Activated CD4-positive, CD25-positive, alpha-beta regulatory T cell treated with anti-CD3 and anti-CD28 coated beads, Interleukin-2, amount 50 U/mL, for 72 hours (primary cell): Measurements from ENCODE around the gene SNX12.

ENCODE experiments used
- DNase-seq: peaks from one replicate; pipeline ENCODE4 v3.0.0; 2021

Gene SNX12

DNA sequence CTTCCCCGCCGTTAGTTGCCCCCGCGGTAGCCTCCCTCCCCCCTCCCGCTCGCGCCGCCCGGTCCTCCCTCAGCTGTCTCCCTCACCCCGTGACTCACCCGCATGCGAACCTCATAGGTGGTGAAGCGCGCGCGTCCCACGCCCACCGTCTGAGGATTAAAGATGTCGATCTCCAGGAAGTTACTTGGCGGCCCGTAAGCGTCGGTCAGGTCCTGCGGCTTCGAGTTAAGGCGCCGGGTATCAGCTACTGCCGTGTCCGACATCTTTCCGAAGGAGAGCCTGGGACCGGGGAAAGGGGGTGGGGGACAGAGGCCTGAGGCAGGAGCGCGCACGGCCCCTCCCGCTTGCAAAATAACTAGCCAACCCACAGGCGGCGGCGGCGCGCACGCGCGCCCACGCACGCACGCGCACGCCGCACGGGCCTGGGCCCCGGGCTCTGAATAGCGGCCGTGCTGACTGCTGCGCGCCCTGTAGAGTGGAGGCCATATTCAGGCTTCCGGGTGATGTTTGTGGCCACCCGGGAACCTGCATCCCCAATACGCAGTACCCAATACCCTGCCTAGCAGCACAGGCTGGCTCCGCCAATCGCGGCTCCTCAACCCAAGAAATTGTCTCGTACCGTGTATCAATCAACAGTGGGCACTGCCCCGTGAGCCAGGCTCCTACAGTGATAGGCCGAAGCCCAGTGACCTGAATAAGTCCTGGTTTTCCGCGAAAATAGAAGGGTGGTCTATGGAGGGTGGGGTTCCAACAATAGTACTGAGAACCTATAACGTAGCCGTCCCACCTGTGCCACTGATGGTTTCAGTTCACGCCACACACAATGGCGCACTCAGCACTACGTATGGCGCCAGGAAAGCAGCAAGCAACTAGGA lies at the start of gene SNX12:
Gene SNX12, minus strand, starts transcription at position 291 of the 875 bp plus-strand sequence. Its CDS starts 28 bp downstream, at position 263.
- DNase-seq, result peak; percentile 79

DNA sequence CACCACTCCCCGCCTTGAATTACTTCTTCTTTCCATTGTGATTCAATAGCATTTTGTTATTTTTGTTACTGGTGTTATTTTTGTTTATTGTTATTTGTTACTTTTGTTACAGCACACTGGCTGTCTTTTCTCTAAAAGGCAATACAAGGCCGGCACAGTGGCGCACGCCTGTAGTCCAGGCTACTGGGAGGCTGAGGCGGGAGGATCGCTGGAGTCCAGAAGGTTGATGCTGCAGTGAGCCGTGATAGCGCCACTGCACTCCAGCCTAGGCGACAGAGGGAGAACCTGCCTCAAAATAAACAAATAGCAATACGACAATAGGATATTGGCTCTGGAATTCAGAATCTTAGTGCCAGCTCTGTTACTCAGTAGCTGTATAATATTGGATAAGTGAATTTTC lies 49.2 kb upstream of the SNX12 start:
- DNase-seq, result no peak

DNA sequence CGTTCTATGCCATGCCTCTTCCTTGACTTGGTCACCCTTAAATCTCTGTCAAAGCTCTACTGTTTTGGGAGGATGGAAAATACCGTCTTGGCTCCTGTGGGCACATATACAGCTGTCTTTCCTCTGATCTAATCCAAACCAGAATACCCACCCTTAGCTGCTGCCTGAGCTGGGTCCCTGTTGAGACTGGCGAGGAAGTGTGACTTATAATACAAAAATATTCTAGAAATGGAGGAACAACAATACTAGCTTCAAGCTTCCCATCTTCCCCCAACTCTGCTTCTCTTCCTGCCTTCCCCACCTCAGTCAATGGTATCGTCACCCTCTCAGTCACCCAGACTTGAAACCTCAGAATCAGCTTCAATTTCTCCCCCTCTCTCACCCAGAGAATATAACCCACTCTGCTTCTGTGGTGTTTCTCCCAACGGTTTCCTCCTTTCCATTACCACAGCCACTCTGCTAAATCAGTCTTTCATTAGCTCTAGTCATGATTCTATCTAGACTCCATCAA lies 43.8 kb upstream of the SNX12 start:
- no peak for DNase-seq

DNA sequence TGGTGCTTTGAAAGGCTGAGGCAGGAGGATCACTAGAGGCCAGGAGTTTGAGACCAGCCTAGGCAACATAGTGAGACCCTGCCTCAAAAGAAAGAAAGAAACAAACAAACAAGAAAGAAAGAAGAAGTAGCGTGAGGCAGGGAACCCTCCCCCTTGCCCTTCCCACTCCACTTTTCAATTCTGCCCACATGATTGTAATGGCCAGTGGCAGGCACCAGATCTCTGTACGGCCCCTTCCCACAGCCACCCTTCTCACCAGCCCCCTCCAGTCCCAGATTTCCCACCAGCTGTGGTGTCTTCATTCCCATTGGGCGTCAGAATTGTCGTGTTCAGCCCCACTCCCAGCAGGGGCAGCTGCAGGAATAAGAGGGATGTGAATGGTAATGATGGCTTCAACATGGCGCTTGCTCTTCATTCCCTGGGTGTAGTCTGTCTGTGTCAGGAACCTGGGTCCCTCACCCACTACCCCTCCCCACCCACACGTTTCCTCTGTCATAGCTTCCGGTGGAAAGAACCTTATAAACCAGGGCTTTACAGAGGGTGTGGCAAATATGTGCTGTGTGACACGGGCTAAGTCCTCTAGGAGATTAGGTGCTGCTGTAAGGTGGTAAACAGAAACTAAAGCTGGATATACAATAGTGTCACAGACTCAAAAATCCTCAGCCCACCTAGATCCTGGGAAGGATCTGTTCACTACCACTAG lies 43.2 kb upstream of the SNX12 start, which contains the start of gene IL2RG:
Gene IL2RG, minus strand, starts transcription at position 437 of the 703 bp plus-strand sequence. Its CDS starts 38 bp downstream, at position 399.
- peak; percentile 61 for DNase-seq

DNA sequence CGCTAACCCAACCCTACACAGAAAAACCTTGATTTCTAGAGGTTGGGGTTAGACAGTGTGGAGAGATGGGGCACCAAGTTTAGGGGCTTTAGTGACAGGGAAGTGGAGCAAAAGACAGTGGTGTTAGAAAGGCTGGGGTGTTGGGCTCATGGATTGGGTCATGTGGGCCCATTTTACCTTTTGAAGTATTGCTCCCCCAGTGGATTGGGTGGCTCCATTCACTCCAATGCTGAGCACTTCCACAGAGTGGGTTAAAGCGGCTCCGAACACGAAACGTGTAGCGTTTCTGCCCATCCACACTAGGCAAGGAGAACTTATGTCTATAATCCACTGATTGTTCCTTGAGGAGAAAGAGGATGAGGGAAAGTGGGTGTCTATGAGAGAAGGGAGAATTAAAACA lies 40.9 kb upstream of the SNX12 start:
- DNase-seq, result no peak

DNA sequence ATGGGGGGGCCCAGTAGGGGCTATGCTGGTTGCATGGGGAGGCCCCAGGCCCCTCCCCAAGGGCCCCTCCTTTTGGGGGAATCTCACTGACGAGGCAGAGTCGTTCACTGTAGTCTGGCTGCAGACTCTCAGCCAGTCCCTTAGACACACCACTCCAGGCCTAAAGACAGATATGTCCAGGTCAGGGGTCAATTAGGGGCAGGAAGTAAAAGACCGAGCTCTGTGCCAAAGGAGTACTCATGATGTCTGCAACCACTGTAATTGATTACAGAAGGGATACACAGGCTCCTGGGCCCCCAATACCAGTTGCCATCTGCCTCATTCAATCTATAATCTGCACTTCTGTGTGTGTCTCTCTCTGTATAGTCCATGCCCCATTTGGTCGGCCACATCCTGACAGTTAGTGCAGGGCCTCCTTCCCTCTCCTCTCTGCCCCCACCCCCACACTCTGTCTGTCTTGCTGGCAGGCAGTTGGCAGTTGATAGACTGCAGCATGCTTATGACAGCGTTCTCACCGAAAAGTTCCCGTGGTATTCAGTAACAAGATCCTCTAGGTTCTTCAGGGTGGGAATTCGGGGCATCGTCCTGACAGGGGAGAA lies 39.7 kb upstream of the SNX12 start:
- no peak for DNase-seq

DNA sequence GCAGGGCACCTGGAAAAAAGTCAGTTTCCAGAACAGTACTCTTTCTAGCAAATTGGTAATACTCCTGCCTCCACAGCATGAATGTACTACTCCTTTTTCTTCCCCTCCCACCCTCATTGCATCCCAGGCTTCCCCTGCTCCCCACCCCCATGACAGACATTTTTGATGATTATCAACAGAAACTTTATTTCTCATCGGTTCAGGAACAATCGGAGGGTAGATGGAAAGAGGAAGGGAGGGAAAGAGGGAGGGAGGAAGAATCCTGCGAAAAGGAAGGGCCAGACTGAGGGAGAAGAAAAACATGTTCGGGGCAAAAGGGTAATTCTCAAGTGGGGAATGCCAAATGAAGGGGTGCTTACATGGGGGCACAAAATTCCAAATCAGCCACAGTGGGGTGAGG lies 39.1 kb upstream of the SNX12 start:
- no peak for DNase-seq

DNA sequence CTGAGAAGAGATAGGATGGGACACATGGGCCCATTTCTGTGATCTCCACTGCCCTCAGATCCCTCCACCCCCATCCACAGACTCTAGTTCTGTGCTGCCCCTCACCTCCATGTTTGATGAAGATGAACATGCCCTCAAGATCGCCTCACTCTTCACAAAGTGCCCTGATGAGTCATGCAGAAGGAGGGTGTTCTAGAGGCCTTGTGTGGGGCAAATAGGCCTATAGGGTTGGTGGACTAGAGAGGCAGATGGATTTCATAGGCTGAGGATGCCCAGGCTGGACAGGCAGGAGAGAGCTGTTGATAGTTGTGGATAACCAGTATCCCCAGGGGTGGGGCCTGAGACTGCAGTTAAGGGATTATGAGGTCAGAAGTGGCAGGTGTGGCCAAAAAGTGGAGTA lies 38.3 kb upstream of the SNX12 start, which contains the start of gene CXorf65:
Gene CXorf65, minus strand, starts transcription at position 314 of the 400 bp plus-strand sequence. Its CDS starts 184 bp downstream, at position 130.
- no peak for DNase-seq

DNA sequence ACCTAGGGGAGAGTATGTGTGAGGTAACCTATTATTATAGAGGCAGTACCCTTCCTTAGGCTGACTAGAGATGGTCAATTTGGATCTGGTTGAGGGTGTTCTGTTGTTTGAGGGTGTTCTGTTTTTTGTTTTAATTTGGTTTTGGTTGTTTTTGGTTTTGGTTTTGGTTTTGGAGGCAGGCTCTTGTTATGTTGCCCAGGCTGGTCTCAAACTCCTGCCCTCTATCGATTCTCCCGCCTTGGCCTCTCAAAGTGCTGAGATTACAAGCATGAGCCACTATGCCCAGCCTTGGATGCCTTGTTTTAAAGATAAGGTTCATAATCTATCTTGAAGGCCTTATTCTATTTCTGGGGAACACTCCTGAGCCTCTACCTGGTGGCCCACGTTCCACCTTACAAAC lies 37.5 kb upstream of the SNX12 start:
- DNase-seq, result no peak

DNA sequence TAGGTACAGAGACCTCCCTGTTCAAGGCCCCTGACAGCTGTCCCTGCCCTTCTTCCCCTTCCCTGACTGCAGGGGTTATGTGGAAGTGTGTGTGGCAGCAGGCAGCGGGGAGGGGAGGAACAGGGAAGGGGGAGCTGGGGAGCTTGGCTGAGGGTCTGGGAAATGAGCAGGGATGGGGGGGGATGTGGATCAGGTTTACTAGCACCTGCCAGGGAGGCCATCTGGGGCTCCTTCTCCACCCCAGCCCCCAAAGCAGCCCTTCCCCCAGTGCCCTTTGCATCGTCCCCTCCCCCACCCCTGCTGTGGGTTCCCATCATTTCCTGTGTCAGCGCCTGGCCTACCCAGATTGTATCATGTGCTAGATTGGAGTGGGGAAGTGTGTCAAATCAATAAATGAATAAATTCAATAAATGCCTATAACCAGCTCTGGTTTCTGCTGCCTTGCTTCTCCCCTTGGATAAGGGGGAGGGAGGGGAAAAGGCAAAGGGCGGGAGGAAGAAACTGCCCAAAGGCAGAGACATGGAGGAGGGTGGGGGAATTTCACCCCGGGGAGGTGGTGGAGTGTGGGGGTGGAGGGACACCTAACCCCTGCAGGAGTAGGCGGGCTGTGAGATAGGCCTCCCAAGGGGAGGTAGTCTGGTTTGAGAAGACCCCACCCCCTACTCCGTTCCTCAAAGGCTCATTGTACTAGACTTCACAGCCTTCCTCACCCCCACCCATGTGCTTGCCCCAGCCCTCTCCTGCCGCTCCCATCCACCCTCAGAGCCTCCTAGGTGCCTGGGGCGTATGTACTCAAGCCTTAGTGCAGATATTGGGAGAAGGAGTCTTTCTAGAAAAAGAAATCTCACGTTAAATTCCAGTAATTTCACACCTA lies 35.2 kb upstream of the SNX12 start:
- DNase-seq, result peak; percentile 42

DNA sequence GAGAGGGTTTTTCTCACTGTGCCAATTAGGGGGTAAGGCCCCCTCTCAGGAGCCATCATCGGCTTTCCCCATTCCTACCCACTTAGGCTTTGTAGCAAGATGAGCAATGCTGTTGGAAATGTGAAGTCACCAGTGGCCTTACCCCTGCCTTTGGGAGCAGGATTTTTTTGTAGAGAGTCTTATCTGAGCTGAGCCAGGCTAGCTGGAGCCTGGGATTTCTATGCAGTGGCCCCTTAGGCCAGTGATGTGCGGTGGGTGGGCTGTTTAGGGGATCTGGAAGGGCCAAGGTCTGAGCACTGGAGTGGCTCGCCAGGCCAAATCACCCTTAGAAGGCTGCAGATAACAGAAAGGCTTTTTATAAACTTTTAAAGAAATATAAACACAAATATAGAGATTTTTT lies 34.2 kb upstream of the SNX12 start:
- no peak for DNase-seq

DNA sequence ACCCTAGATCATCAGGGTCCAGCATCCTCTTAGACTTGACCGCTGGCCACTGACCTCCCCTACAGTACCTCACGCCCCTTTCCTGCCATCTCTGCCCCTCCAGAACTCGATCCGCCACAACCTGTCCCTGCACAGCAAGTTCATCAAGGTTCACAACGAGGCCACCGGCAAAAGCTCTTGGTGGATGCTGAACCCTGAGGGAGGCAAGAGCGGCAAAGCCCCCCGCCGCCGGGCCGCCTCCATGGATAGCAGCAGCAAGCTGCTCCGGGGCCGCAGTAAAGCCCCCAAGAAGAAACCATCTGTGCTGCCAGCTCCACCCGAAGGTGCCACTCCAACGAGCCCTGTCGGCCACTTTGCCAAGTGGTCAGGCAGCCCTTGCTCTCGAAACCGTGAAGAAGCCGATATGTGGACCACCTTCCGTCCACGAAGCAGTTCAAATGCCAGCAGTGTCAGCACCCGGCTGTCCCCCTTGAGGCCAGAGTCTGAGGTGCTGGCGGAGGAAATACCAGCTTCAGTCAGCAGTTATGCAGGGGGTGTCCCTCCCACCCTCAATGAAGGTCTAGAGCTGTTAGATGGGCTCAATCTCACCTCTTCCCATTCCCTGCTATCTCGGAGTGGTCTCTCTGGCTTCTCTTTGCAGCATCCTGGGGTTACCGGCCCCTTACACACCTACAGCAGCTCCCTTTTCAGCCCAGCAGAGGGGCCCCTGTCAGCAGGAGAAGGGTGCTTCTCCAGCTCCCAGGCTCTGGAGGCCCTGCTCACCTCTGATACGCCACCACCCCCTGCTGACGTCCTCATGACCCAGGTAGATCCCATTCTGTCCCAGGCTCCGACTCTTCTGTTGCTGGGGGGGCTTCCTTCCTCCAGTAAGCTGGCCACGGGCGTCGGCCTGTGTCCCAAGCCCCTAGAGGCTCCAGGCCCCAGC lies 32.7 kb upstream of the SNX12 start:
- no peak for DNase-seq

DNA sequence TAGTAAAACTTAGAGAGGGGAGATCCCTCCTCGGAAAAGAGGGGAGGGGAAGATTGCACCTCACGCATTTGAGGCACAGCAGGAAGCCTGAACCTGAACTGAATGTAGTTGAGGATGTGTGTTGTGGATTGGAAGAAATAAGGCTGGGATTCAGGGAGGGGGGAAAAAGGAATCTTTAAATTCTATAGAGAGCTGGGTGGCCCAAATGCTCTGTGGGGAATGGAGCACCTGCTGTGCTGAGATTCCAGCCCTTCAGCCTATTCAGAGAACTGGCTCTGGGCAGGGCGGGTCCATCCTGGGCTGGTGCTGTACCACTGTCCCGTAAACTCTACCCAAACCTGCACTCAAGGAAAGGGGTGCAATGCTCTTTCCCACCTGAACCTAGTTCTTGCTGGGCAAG lies 31.6 kb upstream of the SNX12 start:
- no peak for DNase-seq

DNA sequence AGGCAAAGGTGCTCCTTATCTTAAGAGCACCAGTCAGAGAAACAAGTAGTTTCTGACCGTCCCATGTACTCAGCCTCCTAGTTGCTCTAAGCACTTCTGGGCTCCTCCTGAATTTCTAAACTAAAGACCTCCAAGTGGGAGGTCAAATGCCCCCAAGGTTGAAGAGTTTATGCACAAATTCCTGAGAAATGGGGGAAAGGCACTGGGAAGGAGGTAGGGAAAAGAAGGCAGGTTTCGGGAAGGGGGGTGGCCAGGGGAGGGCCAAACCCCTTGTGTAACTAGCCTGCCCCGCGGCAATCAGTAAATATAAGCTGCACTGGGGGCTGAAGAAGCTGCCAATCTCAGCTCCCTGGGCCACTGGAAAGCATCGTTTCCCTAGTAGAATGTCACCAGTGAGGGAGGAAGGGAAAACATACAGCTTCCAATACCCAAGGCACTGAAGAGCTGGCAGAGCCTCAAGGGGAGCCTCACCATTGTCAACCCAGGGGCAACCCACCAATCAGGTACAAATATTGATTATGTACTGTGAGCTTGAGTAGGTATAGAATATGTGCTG lies 30.9 kb upstream of the SNX12 start:
- no peak for DNase-seq

DNA sequence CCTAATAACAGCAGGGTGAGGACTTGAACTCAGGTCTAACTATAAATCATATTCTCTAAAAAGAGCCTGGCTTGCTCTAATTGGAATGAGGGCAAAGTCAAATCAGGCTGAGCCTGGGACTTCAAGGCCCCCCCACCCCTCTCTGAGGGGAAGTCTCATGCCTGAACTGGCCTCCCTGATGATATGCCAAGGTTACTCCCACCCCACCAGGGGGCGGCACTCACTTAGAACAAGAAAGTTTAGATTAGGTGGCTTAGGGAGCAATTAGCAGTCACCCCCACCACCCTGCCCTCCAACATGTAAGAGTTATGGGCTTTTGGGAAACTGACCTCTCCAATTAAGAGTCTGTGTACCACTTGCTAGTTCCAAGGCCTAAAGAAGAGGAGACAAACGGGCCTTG lies 30.2 kb upstream of the SNX12 start:
- DNase-seq, result peak; percentile 66

DNA sequence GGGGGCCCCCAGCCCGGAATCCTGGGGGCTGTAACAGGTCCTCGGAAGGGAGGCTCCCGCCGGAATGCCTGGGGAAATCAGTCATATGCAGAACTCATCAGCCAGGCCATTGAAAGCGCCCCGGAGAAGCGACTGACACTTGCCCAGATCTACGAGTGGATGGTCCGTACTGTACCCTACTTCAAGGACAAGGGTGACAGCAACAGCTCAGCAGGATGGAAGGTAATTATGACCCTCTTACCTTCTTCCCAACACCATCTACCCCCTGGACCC lies 28.6 kb upstream of the SNX12 start:
- DNase-seq, result no peak

DNA sequence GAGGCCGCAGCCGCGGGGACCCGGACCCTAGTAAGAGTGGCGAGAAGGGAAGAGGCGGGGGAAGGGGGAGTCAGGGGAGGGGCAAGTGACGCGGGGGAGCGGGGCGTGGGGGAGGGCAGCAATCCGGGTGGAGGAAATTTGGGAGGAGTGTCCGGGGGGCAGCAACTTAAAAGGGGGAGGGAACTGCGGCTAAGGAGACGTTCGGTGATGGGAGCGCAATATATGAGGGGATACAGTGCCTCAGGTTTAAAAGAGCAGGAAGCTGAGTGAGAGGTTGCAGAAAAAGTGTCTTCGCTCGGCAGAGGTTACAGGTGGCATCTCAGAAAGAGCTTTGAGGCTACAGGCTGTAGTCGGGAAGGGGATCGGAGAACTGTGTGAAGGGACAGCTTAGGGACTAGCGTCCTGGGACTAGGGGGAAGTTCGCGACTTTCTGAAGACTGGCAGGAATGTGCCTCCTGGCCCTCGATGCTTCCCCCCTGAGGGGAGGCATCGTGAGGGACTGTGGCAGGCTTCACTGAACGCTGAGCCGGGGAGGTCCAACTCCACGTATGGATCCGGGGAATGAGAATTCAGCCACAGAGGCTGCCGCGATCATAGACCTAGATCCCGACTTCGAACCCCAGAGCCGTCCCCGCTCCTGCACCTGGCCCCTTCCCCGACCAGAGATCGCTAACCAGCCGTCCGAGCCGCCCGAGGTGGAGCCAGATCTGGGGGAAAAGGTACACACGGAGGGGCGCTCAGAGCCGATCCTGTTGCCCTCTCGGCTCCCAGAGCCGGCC lies 28.0 kb upstream of the SNX12 start:
- DNase-seq, result no peak

DNA sequence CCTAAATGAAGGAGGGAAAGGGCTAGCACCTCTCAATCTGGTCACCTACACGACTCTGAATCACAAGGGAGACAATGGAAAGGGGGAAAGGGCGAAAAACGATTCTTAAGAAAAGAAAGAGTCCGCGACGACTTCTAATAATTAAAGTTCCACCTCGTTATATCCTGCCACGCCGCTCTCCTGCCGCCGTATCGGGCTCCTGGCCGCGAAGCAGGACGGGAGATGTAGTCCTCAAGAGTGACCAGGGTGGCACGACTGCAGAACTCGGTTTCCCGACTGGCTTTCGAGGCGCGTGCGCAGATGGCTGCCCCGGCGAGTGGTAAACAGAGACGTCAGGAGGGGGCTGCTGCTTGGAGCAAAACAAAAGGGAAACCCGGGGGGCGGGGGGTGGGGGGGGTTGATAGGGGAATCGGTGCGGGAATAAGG lies 27.4 kb upstream of the SNX12 start, which contains the start of gene FOXO4:
Gene FOXO4, plus strand, starts transcription at position 297 of the 426 bp plus-strand sequence. CDS start 678 bp downstream, outside the sequence.
- peak; percentile 82 for DNase-seq

DNA sequence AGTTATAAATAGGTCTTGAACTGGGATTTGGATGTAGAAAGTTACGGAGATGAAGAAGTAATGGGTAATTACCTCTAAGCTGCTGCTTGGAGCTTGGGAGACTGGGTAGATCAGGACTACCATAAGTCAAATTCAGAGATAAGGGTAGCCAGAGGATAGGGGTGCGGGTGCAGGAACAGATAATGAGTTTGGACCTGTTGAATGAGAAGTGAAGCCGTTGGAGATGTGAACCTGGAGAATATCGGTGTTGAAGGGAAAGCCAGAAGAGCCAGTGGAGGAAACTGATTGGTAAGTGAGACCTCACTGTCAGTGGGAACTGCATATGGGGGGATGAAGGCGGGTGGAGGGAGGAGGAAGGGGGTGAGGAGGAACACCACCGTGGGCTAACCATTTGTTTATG lies 26.9 kb upstream of the SNX12 start:
- no peak for DNase-seq

DNA sequence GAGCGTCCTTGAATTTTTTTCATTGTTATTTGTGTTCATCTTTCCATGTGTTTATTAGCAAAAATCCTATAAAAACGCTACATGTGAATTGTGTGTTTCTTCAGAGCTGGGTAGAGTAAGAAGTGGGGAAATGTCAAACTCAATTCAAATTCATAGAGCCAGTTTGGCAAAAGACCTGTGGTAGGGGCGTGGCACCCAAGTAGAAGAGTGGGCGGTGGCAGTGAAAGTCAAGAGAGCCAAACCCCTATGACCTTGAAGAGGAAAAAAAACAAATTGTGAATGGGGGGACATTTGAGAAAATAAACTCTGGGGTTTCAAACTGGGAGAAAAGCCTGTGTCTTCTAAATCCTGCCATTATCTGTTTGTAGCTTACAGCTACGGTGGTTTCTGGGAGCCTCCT lies 23.1 kb upstream of the SNX12 start:
- no peak for DNase-seq
